Measurements from ENCODE around the gene NCOA1.

Gene NCOA1

GRCh38 chr2:24761866-24762265 is 270.8 kb downstream of the NCOA1 start:
- no peak for DNase-seq (ENCODE audit: low read depth)
- TF ChIP-seq CTCF (conservative IDR thresholded peaks at IDR 0.05; ENCODE audit: low read depth, low read length) = no peak
- H3K4me3 ChIP-seq (ENCODE audit: low read depth, low read length) = no peak overlapping the region

GRCh38 chr2:24762518-24762917 is 271.5 kb downstream of the NCOA1 start:
- TF ChIP-seq CTCF (conservative IDR thresholded peaks at IDR 0.05; ENCODE audit: low read depth, low read length) = no peak
- H3K4me3 ChIP-seq (ENCODE audit: low read depth, low read length) = no peak overlapping the region
- DNase-seq (ENCODE audit: low read depth) = peak; percentile 40

GRCh38 chr2:24763843-24764242 is 272.8 kb downstream of the NCOA1 start:
- H3K4me3 ChIP-seq (ENCODE audit: low read depth, low read length) = no peak overlapping the region
- no peak for TF ChIP-seq CTCF (conservative IDR thresholded peaks at IDR 0.05; ENCODE audit: low read depth, low read length)
- peak; percentile 29 for DNase-seq (ENCODE audit: low read depth)

- no peak for DNase-seq (ENCODE audit: low read depth)
- TF ChIP-seq CTCF (conservative IDR thresholded peaks at IDR 0.05; ENCODE audit: low read depth, low read length) = no peak
- H3K4me3 ChIP-seq (ENCODE audit: low read depth, low read length) = no peak overlapping the region
Observed at GRCh38 chr2:24766609-24767008, 275.6 kb downstream of the NCOA1 start.

GRCh38 chr2:24768013-24768412 is 277.0 kb downstream of the NCOA1 start:
- TF ChIP-seq CTCF (conservative IDR thresholded peaks at IDR 0.05; ENCODE audit: low read depth, low read length) = no peak
- no peak overlapping the region for H3K4me3 ChIP-seq (ENCODE audit: low read depth, low read length)
- DNase-seq (ENCODE audit: low read depth) = no peak

GRCh38 chr2:24768601-24769000 is 277.5 kb downstream of the NCOA1 start:
- no peak for TF ChIP-seq CTCF (conservative IDR thresholded peaks at IDR 0.05; ENCODE audit: low read depth, low read length)
- no peak overlapping the region for H3K4me3 ChIP-seq (ENCODE audit: low read depth, low read length)
- no peak for DNase-seq (ENCODE audit: low read depth)

GRCh38 chr2:24771061-24771460 is 280.0 kb downstream of the NCOA1 start:
- no peak for TF ChIP-seq CTCF (conservative IDR thresholded peaks at IDR 0.05; ENCODE audit: low read depth, low read length)
- H3K4me3 ChIP-seq (ENCODE audit: low read depth, low read length) = no peak overlapping the region

More at GRCh38 chr2:24771061-24771460, 280.0 kb downstream of the NCOA1 start:
- DNase-seq (ENCODE audit: low read depth) = no peak
